ENCODE measurements around the gene ALOX5. TPM values are rescaled to one million over a fixed set of nuclear protein-coding genes. Genes with fewer than 3 reads are reported as not detected.

Gene ALOX5
- total RNA-seq, 1 donor from 2014 or later: 181 TPM

- DNase-seq (no peak), ATAC-seq (ENCODE audit: low read depth) (no peak)
- ChIA-PET POLR2A (no interaction called here), CTCF (no interaction called here)
- intact Hi-C loops (cut with micrococcal nuclease): no loop called here
- peaks cover 12% of the 10 kb centered on the region for H3K4me1 Mint-ChIP-seq
- no peaks in the 10 kb centered on the region for H3K9me3 Mint-ChIP-seq
- no peak overlapping the region for H3K4me3 Mint-ChIP-seq
- no peaks in the 10 kb centered on the region for H3K27me3 Mint-ChIP-seq
- H3K27ac Mint-ChIP-seq: no peak overlapping the region
- H3K36me3 Mint-ChIP-seq (ENCODE audit: low read depth): peaks cover 74% of the 10 kb centered on the region
- no peak for TF ChIP-seq CTCF (IDR thresholded peaks at IDR 0.05)
Measured at GRCh38 chr10:45429790-45430189, 55.8 kb downstream of the ALOX5 start.

GRCh38 chr10:45432113-45432512, 58.1 kb downstream of the ALOX5 start:
- ATAC-seq (ENCODE audit: low read depth) (no peak), DNase-seq (no peak)
- Mint-ChIP-seq H3K36me3 (ENCODE audit: low read depth) (peaks cover 72% of the 10 kb centered on the region), H3K4me1 (peaks cover 23% of the 10 kb centered on the region), H3K27me3 (no peaks in the 10 kb centered on the region), H3K9me3 (peaks cover 7% of the 10 kb centered on the region), H3K4me3 (no peak overlapping the region), H3K27ac (no peak overlapping the region)
- no peak for TF ChIP-seq CTCF (IDR thresholded peaks at IDR 0.05)
- POLR2A ChIA-PET: no interaction called here
- intact Hi-C loops (cut with micrococcal nuclease): no loop called here
- CTCF ChIA-PET: no interaction called here

DNA sequence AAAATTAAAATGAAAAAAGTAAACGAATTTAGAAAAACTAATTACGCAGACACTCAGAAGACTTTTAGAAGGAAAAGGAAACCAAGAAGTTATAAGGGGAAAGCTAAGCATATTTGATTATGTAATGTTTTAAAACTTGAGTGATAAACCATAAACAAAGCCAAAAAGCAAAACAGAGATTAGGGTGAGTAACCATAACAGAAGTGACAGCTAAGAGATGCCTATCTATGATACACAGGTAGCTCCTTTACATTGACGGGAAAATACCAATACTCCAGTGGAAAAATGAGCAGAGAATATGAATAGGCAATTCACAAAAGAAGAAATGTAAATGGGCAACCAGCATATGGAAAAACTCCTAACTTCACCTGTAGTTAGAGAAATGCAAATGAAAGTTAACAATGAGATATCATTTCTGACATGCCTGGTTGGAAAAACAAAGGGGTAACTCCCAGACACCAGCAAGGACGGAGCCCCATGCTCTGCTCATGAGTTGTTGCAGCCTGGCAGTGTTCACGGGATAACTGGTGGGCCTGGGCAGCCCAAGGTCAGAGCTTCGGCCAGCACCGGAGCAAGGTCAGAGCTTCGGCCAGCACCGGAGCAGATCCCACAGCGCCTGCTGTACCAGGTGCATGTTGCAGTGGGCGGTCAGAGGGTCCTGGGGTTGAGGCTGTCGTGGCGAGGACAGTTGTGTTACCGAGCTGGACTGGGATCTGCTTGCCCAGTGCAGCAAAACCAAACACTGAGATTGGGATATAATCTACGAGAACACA, 58.9 kb downstream of the ALOX5 start:
- Mint-ChIP-seq H3K27ac (peak overlapping the region; percentile 50), H3K4me3 (no peak overlapping the region), H3K36me3 (ENCODE audit: low read depth) (peaks cover 68% of the 10 kb centered on the region), H3K4me1 (peaks cover 28% of the 10 kb centered on the region), H3K27me3 (no peaks in the 10 kb centered on the region), H3K9me3 (peaks cover 7% of the 10 kb centered on the region)
- intact Hi-C loops (cut with micrococcal nuclease): no loop called here
- ATAC-seq (ENCODE audit: low read depth) (no peak), DNase-seq (no peak)
- POLR2A ChIA-PET: interaction anchor here (1.4 kb wide), 1 partner anchor 12 kb away, joined by 4 read pairs; no protein-coding TSS in a partner anchor
- TF ChIP-seq CTCF (IDR thresholded peaks at IDR 0.05): no peak
- CTCF ChIA-PET: no interaction called here

- Mint-ChIP-seq H3K9me3 (peaks cover 7% of the 10 kb centered on the region), H3K4me1 (peaks cover 27% of the 10 kb centered on the region), H3K36me3 (ENCODE audit: low read depth) (peaks cover 67% of the 10 kb centered on the region), H3K4me3 (no peak overlapping the region), H3K27me3 (no peaks in the 10 kb centered on the region), H3K27ac (peak overlapping the region; percentile 71)
- DNase-seq (no peak), ATAC-seq (ENCODE audit: low read depth) (no peak)
- ChIA-PET POLR2A (interaction anchor here (1.4 kb wide), 1 partner anchor 13 kb away, joined by 4 read pairs; no protein-coding TSS in a partner anchor), CTCF (interaction anchor here (1.0 to 1.1 kb wide), 2 partner anchors 27 to 31 kb away, joined by 4 read pairs; no protein-coding TSS in a partner anchor)
- intact Hi-C loops (cut with micrococcal nuclease): no loop called here
- TF ChIP-seq CTCF (IDR thresholded peaks at IDR 0.05): no peak
Measured at GRCh38 chr10:45433716-45434469, 59.9 kb downstream of the ALOX5 start.

Measured in activated B cell treated with CpG ODN at 0.5 μM for 24 hours (primary cell).